ENCODE results near the gene C11orf86.

GRCh38 chr11:67023957-67024353, 48.9 kb downstream of the C11orf86 start:
- no peak for TF ChIP-seq FOXK2 (IDR thresholded peaks at IDR 0.05)
- TF ChIP-seq NFRKB (IDR thresholded peaks at IDR 0.05) = no peak
- TF ChIP-seq PKNOX1 (IDR thresholded peaks at IDR 0.05) = no peak
- no peak for TF ChIP-seq BHLHE40 (IDR thresholded peaks at IDR 0.05; ENCODE audit: borderline replicate concordance)
- no peak for TF ChIP-seq TARDBP (IDR thresholded peaks at IDR 0.05)
- no peak for TF ChIP-seq HDGF (IDR thresholded peaks at IDR 0.05; ENCODE audit: borderline replicate concordance)
- no peak for TF ChIP-seq ELF4 (IDR thresholded peaks at IDR 0.05)
- no peak for TF ChIP-seq FOXM1 (IDR thresholded peaks at IDR 0.05; ENCODE audit: borderline replicate concordance)
- TF ChIP-seq ARNT (IDR thresholded peaks at IDR 0.05) = no peak
- no peak for TF ChIP-seq CTBP1 (IDR thresholded peaks at IDR 0.05; ENCODE audit: borderline replicate concordance)
- TF ChIP-seq SUZ12 (IDR thresholded peaks at IDR 0.05) = no peak
- TF ChIP-seq SP1 (IDR thresholded peaks at IDR 0.05) = no peak
- TF ChIP-seq ZNF384 (IDR thresholded peaks at IDR 0.05) = no peak
- TF ChIP-seq FOXA1 (IDR thresholded peaks at IDR 0.05) = no peak
